ENCODE data around the gene GNB5. TPM values are rescaled to one million over a fixed set of nuclear protein-coding genes. Genes with fewer than 3 reads are reported as not detected.

The GNB5 gene
- total and polyA plus RNA-seq, 2 of the 13 experiments (the other 11 are each of a cell fraction or from before 2014, with no cell fraction given): 13.7 to 14.4 TPM

GRCh38 chr15:52115598-52116427 is 75.4 kb downstream of the GNB5 start (continued):
- TF ChIP-seq ARID4A (CRISPR knock-in tag; IDR thresholded peaks at IDR 0.05; ENCODE audit: borderline replicate concordance) (no peak), SCMH1 (CRISPR knock-in tag; IDR thresholded peaks at IDR 0.05; ENCODE audit: borderline replicate concordance) (no peak), AHDC1 (CRISPR knock-in tag; IDR thresholded peaks at IDR 0.05; ENCODE audit: borderline replicate concordance) (peak; percentile 60; the same call in 1 of the 2 replicates), AKAP8 (CRISPR knock-in tag; IDR thresholded peaks at IDR 0.05) (no peak), ZNF709 (CRISPR knock-in tag; IDR thresholded peaks at IDR 0.05) (no peak), GPN1 (CRISPR knock-in tag; IDR thresholded peaks at IDR 0.05; ENCODE audit: borderline replicate concordance) (no peak), ATF7 (IDR thresholded peaks at IDR 0.05) (no peak), ATF7 (CRISPR knock-in tag; IDR thresholded peaks at IDR 0.05) (no peak), ETV5 (CRISPR knock-in tag; IDR thresholded peaks at IDR 0.05; ENCODE audit: borderline replicate concordance) (peak; percentile 95), FOXM1 (CRISPR knock-in tag; IDR thresholded peaks at IDR 0.05) (no peak), PAF1 (CRISPR knock-in tag; IDR thresholded peaks at IDR 0.05) (no peak), ERF (CRISPR knock-in tag; IDR thresholded peaks at IDR 0.05) (peak; percentile 84), NR1H2 (CRISPR knock-in tag; IDR thresholded peaks at IDR 0.05; ENCODE audit: borderline replicate concordance, low read depth) (no peak), ZNF558 (CRISPR knock-in tag; IDR thresholded peaks at IDR 0.05; ENCODE audit: borderline replicate concordance) (no peak), REL (CRISPR knock-in tag; conservative IDR thresholded peaks at IDR 0.05) (no peak), SNAPC2 (CRISPR knock-in tag; IDR thresholded peaks at IDR 0.05) (no peak)
- TF ChIP-seq, protein P1, sequence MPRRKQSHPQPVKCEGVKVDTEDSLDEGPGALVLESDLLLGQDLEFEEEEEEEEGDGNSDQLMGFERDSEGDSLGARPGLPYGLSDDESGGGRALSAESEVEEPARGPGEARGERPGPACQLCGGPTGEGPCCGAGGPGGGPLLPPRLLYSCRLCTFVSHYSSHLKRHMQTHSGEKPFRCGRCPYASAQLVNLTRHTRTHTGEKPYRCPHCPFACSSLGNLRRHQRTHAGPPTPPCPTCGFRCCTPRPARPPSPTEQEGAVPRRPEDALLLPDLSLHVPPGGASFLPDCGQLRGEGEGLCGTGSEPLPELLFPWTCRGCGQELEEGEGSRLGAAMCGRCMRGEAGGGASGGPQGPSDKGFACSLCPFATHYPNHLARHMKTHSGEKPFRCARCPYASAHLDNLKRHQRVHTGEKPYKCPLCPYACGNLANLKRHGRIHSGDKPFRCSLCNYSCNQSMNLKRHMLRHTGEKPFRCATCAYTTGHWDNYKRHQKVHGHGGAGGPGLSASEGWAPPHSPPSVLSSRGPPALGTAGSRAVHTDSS (CRISPR knock-in tag; conservative IDR thresholded peaks at IDR 0.05): no peak

Measured in HepG2 (cell line).